ENCODE measurements around the gene WNK1. TPM values are rescaled to one million over a fixed set of nuclear protein-coding genes. Genes with fewer than 3 reads are reported as not detected.

Gene WNK1
- total RNA-seq, 4 donors from 2014 or later: 168 to 223 (median 204) TPM

- Histone ChIP-seq H3K36me3 (no peaks in the 10 kb centered on the region), H3K27ac (peak overlapping the region; percentile 13 to 82 (median 76)), H3K4me3 (no peak overlapping the region), H3K27me3 (no peaks in the 10 kb centered on the region), H3K9me3 (no peaks in the 10 kb centered on the region), H3K4me1 (peaks cover 52 to 62% of the 10 kb centered on the region in 2 donors)
- no peak for ATAC-seq
- intact Hi-C loops (cut with DNase I; ENCODE audit: low total_unique reads) (no loop called here), in situ Hi-C loops (cut with MboI; ENCODE audit: low sequenced_read_pairs in 4 of 4) (no loop called here)
- TF ChIP-seq POLR2A (IDR thresholded peaks at IDR 0.05): no peak
- TF ChIP-seq CTCF (IDR thresholded peaks at IDR 0.05 in 4 of 5, conservative IDR thresholded peaks at IDR 0.05 in 1 of 5): no peak
- DNase-seq: no peak
Observed at GRCh38 chr12:836952-837351, 84.6 kb downstream of the WNK1 start.

GRCh38 chr12:837548-837947 is 85.2 kb downstream of the WNK1 start:
- no peak for ATAC-seq
- H3K36me3 ChIP-seq: no peaks in the 10 kb centered on the region

GRCh38 chr12:843609-844008 is 91.2 kb downstream of the WNK1 start:
- intact Hi-C loops (cut with DNase I; ENCODE audit: low total_unique reads) (no loop called here), in situ Hi-C loops (cut with MboI; ENCODE audit: low sequenced_read_pairs in 4 of 4) (no loop called here)
- H3K4me1 ChIP-seq: peaks cover 13 to 49% of the 10 kb centered on the region in 2 donors
- TF ChIP-seq POLR2A (IDR thresholded peaks at IDR 0.05) (no peak), CTCF (IDR thresholded peaks at IDR 0.05 in 4 of 5, conservative IDR thresholded peaks at IDR 0.05 in 1 of 5) (no peak)
- no peak for DNase-seq
- H3K4me3 ChIP-seq: no peak overlapping the region
- H3K27me3 ChIP-seq: no peaks in the 10 kb centered on the region
- no peak overlapping the region for H3K27ac ChIP-seq
- ATAC-seq: no peak
- H3K36me3 ChIP-seq: no peaks in the 10 kb centered on the region
- no peaks in the 10 kb centered on the region for H3K9me3 ChIP-seq

More at GRCh38 chr12:837548-837947, 85.2 kb downstream of the WNK1 start:
- no peak for DNase-seq
- H3K4me1 ChIP-seq: peaks cover 50 to 65% of the 10 kb centered on the region in 2 donors
- TF ChIP-seq POLR2A (IDR thresholded peaks at IDR 0.05): no peak
- TF ChIP-seq CTCF (IDR thresholded peaks at IDR 0.05 in 4 of 5, conservative IDR thresholded peaks at IDR 0.05 in 1 of 5): no peak
- intact Hi-C loops (cut with DNase I; ENCODE audit: low total_unique reads) (no loop called here), in situ Hi-C loops (cut with MboI; ENCODE audit: low sequenced_read_pairs in 4 of 4) (no loop called here)
- H3K27me3 ChIP-seq: no peaks in the 10 kb centered on the region
- H3K9me3 ChIP-seq: no peaks in the 10 kb centered on the region
- peak overlapping the region in 3 of 4 donors; percentile 72 to 82 (median 79) for H3K27ac ChIP-seq
- no peak overlapping the region for H3K4me3 ChIP-seq

DNA sequence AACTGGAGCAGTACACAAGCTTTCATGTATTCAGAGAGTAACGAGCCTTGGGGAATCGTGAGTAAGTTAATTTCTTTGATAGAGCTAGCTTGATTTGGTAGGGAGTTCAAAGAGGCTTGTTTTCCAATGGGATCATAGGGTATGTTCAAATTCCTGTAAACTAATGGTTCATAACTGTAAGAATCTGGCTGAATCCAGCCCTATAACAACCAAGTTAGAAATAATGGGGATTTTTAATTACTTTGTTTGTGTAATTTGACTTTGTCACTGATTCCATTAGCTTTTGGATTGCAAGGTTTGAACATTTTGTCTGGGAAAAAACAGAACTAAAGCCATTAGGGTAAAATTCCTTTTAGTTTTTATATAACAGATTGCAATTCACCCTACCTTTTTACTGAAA is 94.0 kb downstream of the WNK1 start:
- no peaks in the 10 kb centered on the region for H3K27me3 ChIP-seq
- no peak for DNase-seq
- intact Hi-C loops (cut with DNase I; ENCODE audit: low total_unique reads): no loop called here
- no peak for ATAC-seq
- no peaks in the 10 kb centered on the region for H3K9me3 ChIP-seq
- peaks cover 16 to 45% of the 10 kb centered on the region in 2 donors for H3K4me1 ChIP-seq
- H3K36me3 ChIP-seq: no peaks in the 10 kb centered on the region
- peak overlapping the region in 1 of 4 donors; percentile 31 for H3K27ac ChIP-seq
- in situ Hi-C loops (cut with MboI; ENCODE audit: low sequenced_read_pairs in 4 of 4): no loop called here
- TF ChIP-seq POLR2A (IDR thresholded peaks at IDR 0.05): no peak
- TF ChIP-seq CTCF (IDR thresholded peaks at IDR 0.05 in 4 of 5, conservative IDR thresholded peaks at IDR 0.05 in 1 of 5): no peak
- H3K4me3 ChIP-seq: no peak overlapping the region

Data from gastrocnemius medialis (tissue), 4 donors.